GM21423 (cell line): ENCODE data around the gene RPL38.

Source experiments
- ATAC-seq: cut with Tn5 transposase; IDR thresholded peaks from one replicate; pipeline ENCODE4 v1.9.1; 2021; ENCODE audit warnings: mild to moderate bottlenecking, moderate library complexity; ENCODE audit not compliant: unreplicated experiment

The RPL38 gene

GRCh38 chr17:74210191-74211140 is 7.0 kb downstream of the RPL38 start:
- no peak for ATAC-seq

DNA sequence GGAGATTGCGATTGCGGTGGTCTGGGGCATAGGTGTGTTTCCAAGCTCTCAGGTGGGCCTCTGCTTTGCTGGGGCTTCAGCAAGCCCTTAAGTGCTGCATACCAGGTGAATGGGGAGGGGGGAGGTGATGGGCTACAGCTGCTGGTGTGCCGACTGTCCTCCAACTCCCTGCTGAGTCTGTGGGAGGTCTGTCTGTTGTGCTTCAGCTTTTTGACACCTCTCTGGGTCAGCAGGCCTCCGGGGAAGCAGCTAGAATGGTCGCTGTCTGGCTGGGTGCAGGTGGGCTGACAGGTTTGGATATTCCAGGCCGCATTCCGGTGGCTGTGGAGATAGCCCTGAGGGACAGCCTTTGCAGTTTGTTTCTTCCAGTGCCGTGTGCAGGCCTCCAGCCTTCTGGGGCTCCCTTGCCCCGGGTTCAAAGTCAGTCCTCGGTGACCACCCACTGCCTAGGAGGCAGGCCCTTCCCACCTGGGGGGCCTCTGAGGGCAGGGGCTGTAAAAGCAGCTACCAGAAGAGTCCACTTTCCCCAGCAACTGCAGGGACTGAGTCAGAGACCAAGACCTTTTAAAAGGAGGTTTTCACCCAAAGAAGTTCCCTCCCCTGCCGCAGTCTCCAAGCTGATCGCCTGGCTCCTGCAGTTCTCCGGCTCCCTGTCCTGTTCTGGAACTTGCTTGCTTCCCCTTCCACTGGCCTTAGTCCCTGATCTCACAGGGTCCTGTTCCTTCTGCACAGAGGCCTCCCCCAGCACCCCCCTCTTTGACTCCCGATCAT is 7.8 kb downstream of the RPL38 start:
- ATAC-seq, result no peak

- ATAC-seq, result no peak
These were observed 8.4 kb downstream of the RPL38 start for GRCh38 chr17:74211912-74212208.

GRCh38 chr17:74212209-74212912 is 8.9 kb downstream of the RPL38 start:
- peak; percentile 3 for ATAC-seq

- ATAC-seq, result peak; percentile 68
These were observed 9.7 kb downstream of the RPL38 start, which contains the start of gene TTYH2 for GRCh38 chr17:74212913-74213791. TTYH2 (plus strand) TSS chr17:74213571; CDS start chr17:74213588, 17 bp downstream.

DNA sequence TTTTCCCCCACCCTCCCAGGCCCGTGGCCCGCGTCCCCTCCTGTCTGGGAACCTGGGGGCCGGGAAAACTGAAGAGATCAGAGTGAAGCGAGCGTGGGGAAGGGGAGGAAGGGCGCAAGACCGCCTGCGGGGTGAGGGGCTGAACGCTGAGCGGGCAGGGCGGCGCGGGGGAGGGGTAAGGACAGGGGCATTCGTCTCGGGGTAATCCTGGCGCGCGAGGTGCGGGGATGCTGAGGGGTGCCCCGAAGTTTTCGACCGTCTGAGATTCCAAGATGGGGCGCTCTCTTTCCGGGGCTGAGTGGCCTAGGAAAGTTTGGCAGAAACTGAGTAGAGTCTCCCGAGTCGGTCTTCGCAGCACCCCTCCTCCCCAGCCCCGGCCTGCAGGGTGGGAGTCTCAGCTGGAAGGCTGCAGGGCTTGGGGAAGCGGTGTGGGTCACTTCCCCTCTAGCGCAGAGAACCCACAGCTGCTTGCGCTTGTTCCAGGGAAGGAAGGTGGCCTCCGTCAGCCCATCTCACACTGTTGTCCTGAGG is 10.4 kb downstream of the RPL38 start:
- ATAC-seq, result no peak

DNA sequence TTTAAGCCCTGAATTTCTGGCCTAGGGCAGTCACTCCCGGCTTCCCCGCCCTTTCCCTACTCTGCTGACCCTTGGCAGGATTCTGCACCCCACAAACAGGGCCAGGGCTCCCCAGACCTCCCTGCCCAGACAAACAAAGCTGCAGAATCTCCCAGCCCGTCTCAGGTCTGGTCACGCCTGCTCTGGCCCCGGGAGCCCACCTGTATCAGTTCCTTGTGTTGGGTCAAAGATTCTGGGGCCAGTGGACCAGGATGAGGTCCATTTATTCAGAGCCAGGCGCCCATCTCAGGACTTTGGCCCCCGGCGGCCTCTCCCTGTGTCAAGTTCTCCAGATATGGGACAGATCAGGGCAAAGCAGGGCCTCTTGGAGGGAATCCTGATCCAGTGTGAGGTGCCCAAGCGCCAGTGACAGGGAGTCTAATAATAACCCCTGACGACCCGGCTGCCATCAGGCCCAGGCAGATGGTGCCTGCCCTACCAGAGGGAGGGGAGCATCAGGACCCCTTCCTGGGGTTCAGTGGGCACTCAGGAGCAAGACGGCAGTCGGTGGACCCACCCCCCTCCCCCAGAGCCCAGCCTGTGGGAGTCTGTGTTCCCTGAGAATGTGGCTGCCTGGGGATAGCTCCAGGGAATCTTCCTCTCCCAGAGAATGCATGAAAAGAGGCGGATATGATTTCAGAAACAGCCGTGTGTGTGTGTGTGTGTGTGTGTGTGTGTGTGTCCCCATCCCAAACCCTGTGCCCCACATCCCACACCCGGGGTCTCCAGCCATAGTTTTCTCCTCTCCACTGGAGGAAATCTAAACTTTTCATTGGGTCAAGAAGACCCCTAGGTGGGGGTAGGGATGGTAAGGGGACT is 11.2 kb downstream of the RPL38 start:
- ATAC-seq, result no peak

DNA sequence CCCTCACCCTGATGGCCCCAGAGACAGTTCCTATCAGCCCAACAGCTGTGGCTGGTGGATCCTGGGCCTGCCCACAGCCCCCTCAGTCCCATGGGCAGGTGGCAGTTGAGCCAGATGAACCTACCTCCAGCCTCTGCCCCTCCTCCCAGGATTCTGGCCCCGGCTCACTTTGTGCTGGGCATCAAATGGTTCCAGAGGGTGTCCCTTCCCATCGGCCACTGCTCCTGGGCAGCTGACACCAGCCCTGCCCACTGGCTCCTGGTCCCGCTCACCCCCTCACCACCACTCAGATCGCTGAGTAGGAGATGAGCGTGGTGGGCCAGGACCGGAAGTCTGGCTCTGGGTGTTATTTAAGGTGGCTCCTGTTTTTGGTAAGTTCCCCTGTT is 11.9 kb downstream of the RPL38 start:
- no peak for ATAC-seq

GRCh38 chr17:74216505-74216904 is 13.0 kb downstream of the RPL38 start:
- ATAC-seq, result no peak

DNA sequence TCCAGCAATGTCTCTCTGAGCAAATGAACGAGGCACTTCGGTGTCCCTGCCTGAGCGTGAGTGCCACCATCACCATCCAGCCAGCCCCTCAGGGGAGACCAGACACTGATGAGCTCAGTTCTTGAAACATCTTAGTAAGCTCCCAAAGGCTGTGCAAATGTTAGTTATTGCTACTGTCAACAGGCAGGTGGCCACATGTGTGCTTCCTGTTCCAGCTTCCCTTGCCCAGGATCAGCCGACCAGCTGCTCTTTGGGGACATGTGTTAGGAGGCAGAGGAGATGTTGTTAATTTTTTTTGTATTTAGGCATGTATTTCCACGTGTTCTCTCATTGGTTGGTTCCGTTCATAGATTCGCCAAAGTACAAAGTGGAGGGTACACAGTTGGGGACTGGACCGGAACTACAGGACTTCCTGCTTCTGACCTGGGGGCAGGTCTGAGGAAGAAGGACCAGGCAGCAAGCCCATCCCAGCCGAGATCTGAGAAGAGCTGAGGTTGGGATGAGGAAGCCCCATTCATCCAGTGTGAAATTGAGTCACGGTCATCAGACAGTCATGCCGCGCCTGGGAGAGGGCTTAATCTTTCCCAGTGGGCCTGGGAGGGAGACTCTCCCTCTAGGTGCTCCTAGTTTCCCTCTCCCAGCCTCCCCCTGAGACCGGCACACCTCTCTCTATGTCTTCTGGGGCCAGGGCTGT is 13.7 kb downstream of the RPL38 start:
- ATAC-seq, result no peak

- no peak for ATAC-seq
These were observed 14.4 kb downstream of the RPL38 start for GRCh38 chr17:74217888-74218287.

GRCh38 chr17:74218436-74218835 is 15.0 kb downstream of the RPL38 start:
- no peak for ATAC-seq

- ATAC-seq, result no peak
These were observed 16.2 kb downstream of the RPL38 start for GRCh38 chr17:74219576-74220133.

GRCh38 chr17:74220219-74220618 is 16.7 kb downstream of the RPL38 start:
- ATAC-seq, result no peak

- no peak for ATAC-seq
These were observed 17.7 kb downstream of the RPL38 start for GRCh38 chr17:74220946-74221818.

DNA sequence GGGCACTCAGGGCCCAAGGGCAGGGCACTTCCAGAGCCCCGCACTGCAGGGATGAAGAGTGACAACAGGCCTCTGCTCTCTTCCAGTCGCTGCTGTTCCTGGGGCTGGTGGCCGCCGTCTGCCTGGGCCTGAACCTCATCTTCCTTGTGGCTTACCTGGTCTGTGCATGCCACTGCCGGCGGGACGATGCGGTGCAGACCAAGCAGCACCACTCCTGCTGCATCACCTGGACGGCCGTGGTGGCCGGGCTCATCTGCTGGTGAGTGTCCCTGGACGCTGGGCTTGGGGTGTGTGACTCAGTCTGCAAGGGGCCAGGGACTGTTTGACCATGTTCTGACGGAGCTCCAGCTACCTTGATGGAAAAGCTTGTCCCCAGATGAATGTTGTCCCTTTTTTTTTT is 18.9 kb downstream of the RPL38 start:
- no peak for ATAC-seq

DNA sequence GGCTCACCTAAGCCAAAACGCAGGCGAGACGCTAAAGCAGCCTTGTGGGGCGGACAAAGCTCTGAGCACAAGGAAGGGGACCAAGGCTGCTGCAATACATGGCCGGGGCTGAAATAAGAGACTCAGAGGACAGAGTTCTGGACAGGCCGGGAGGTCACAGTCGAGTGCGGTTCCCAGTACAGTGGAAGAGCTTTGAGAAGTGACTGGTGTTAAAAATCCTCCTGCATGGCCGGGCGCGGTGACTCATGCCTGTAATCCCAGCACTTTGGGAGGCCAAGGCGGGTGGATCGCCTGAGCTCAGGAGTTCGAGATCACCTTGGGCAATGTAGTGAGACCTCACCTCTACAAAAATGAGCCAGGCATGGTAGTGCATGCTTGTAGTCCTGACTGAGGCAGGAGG is 20.4 kb downstream of the RPL38 start:
- no peak for ATAC-seq
